ENCODE measurements around the gene SFMBT1.

SFMBT1 gene

DNA sequence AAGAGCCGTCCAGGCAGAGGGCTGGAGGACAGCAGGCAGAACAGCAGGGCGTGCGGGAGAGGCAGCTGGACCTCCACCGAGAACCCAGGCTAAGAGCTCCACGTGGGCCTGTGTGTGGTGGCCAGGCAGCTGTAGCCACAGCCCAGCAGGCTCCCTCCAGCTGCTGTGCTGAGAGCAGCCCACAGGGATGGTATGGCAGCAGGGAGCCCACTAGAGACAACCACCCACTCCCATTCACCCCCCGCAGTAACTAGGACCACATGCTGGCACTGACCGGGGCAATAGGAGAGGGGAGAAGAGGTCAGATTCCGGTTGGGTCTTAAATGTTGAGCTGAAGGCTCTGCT is 185.5 kb downstream of the SFMBT1 start:
- no peak overlapping the region for H3K9ac ChIP-seq (ENCODE audit: low read length)
- H3K36me3 ChIP-seq (ENCODE audit: control insufficient read depth, insufficient read depth, low read length) = no peaks in the 10 kb centered on the region
- no peak overlapping the region for H3K4me3 ChIP-seq (ENCODE audit: low read length)
- H3K9me3 ChIP-seq (ENCODE audit: control insufficient read depth, low read length) = no peaks in the 10 kb centered on the region
- H3K27me3 ChIP-seq (ENCODE audit: control insufficient read depth, insufficient read depth, low read length) = no peaks in the 10 kb centered on the region
- no peaks in the 10 kb centered on the region for H3K4me1 ChIP-seq (ENCODE audit: control insufficient read depth, insufficient read depth, low read length)

DNA sequence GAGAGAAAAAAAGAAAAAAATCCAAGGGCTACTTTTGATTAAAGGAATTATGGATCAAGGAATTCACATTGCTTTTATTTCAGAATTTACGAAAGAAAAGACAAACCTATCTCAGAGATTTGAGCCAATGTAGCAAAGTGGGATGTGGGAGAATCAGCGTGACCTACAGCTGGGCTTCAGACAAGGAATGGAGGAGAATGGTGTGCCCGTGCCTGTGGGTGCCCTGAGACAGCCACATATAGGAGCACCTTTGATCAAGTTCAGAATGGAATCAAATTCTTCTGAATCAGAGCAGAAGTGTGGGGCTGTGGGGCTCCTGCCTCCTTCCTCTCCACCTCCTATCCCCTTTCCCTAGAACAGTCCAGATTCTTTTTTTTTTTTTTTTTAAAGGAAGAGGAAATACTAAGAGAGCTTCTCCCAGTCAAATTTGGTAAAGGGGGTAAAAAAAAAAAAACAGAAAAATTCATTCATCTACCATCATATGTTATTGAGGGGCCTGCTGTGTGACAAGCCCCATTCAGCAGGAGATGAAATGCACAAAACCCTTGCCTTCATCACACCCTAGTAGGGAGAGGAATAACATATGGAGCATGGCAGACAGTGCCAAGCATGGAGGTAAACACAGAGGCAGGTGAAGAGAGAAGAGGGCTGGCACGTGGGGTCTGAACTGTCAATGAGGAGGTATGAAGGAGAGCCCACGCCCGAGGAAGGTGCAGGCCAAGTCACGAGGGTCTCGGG is 186.0 kb downstream of the SFMBT1 start:
- Histone ChIP-seq H3K9ac (ENCODE audit: low read length) (no peak overlapping the region), H3K4me1 (ENCODE audit: control insufficient read depth, insufficient read depth, low read length) (no peaks in the 10 kb centered on the region), H3K36me3 (ENCODE audit: control insufficient read depth, insufficient read depth, low read length) (no peaks in the 10 kb centered on the region), H3K27me3 (ENCODE audit: control insufficient read depth, insufficient read depth, low read length) (no peaks in the 10 kb centered on the region), H3K9me3 (ENCODE audit: control insufficient read depth, low read length) (no peaks in the 10 kb centered on the region), H3K4me3 (ENCODE audit: low read length) (no peak overlapping the region)

DNA sequence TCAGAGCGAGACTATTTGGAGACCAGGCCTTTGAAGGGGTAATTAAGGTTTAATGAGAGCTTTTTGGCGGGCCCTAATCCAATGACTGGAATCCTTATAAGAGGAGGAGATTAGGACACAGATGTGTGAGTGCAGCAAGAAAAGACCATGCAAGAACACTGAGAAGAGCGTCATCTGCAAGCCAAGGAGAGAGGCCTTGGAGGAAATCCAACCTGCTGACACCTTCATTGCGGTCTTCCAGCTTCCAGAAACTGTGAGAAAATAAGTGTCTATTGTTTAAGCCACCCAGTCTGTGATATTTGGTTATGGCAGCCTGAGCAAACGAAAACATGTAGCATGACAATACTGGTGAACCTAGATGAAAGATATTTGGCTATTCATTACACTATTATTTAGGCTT is 188.0 kb downstream of the SFMBT1 start:
- Histone ChIP-seq H3K9ac (ENCODE audit: low read length) (no peak overlapping the region), H3K27me3 (ENCODE audit: control insufficient read depth, insufficient read depth, low read length) (no peaks in the 10 kb centered on the region), H3K4me1 (ENCODE audit: control insufficient read depth, insufficient read depth, low read length) (no peaks in the 10 kb centered on the region), H3K36me3 (ENCODE audit: control insufficient read depth, insufficient read depth, low read length) (no peaks in the 10 kb centered on the region), H3K4me3 (ENCODE audit: low read length) (no peak overlapping the region), H3K9me3 (ENCODE audit: control insufficient read depth, low read length) (no peaks in the 10 kb centered on the region)

DNA sequence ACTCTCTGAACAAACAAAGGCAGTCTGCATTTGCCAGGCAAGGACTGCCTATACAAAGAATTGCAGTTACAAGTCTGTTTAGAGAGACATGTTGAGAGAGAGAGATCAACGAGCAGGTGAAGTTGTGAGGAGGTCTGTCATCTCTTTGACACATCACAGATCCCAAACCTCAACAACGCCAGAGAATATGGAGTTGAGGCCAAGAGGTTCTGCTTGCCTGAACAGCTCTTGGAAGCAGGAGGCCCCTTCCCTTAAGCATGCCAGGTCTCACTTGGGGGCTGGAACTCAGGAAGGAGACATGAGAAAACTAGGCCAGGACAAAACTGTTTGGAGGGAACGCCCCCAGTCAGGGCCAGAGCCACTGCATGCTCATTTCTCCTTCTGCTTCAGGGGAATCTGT is 188.7 kb downstream of the SFMBT1 start:
- H3K4me3 ChIP-seq (ENCODE audit: low read length) = no peak overlapping the region
- H3K4me1 ChIP-seq (ENCODE audit: control insufficient read depth, insufficient read depth, low read length) = no peaks in the 10 kb centered on the region
- H3K27me3 ChIP-seq (ENCODE audit: control insufficient read depth, insufficient read depth, low read length) = no peaks in the 10 kb centered on the region
- H3K36me3 ChIP-seq (ENCODE audit: control insufficient read depth, insufficient read depth, low read length) = no peaks in the 10 kb centered on the region
- no peaks in the 10 kb centered on the region for H3K9me3 ChIP-seq (ENCODE audit: control insufficient read depth, low read length)
- H3K9ac ChIP-seq (ENCODE audit: low read length) = no peak overlapping the region

DNA sequence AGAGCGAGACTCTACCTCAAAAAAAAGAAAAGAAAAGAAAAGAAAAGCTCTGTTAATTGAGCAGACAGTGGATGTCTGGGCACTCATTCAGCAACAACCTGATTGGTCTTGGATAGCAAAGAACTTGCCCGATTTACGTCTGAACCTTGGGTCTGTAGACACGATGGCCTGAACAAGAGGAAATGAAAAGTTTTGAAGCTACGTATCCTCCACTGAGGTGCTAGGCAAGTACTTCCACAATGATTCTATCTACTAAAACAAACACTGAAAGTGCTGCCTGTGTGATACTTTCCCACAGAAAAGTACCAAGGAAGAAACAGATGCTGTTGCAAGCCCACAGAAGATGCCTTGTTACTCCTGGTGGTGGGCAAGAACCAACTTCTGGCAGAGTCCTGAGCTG is 189.2 kb downstream of the SFMBT1 start:
- no peaks in the 10 kb centered on the region for H3K4me1 ChIP-seq (ENCODE audit: control insufficient read depth, insufficient read depth, low read length)
- H3K4me3 ChIP-seq (ENCODE audit: low read length) = no peak overlapping the region
- no peaks in the 10 kb centered on the region for H3K27me3 ChIP-seq (ENCODE audit: control insufficient read depth, insufficient read depth, low read length)
- no peaks in the 10 kb centered on the region for H3K9me3 ChIP-seq (ENCODE audit: control insufficient read depth, low read length)
- no peak overlapping the region for H3K9ac ChIP-seq (ENCODE audit: low read length)
- no peaks in the 10 kb centered on the region for H3K36me3 ChIP-seq (ENCODE audit: control insufficient read depth, insufficient read depth, low read length)

DNA sequence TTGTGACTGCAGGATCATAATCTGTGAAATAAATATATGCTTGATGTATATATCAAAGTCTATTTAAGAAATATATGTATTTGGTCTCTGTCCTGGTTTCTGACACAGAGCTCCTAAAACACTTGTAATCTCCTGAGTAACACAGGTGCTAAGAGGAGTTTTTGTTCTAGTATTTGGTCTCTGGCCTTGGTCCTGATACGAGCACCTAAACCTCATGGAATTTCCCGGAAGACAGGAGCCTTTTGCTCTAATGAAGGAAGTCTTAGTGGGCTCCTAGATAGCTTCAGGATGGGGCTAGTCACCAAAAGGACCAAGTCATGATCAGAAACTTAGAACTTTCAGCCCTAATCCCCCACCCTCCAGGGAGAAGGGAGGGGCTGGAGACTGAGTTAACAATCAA is 191.9 kb downstream of the SFMBT1 start:
- no peaks in the 10 kb centered on the region for H3K27me3 ChIP-seq (ENCODE audit: control insufficient read depth, insufficient read depth, low read length)
- H3K4me3 ChIP-seq (ENCODE audit: low read length) = no peak overlapping the region
- no peaks in the 10 kb centered on the region for H3K4me1 ChIP-seq (ENCODE audit: control insufficient read depth, insufficient read depth, low read length)
- H3K36me3 ChIP-seq (ENCODE audit: control insufficient read depth, insufficient read depth, low read length) = peaks cover 3% of the 10 kb centered on the region
- H3K9me3 ChIP-seq (ENCODE audit: control insufficient read depth, low read length) = no peaks in the 10 kb centered on the region
- H3K9ac ChIP-seq (ENCODE audit: low read length) = no peak overlapping the region

Data from mucosa of stomach (tissue), 1 donor.